Testis (tissue), 2 donors: Measurements from ENCODE around the gene ORC1.

Experiments
- POLR2A ChIP-seq: fragments of 450-650 bp; IDR thresholded peaks from one replicate; pipeline ENCODE4 v1.6.1; 2017; ENCODE audit warnings: antibody characterized with exemption, mild to moderate bottlenecking, moderate library complexity
- TF ChIP-seq, protein P1 (sequence below), 3 experiments: fragments of 450-650 bp in 2 of 3; fragments of 200-600 bp in 1 of 3; sonication (generic) in 1 of 3; IDR thresholded peaks; one replicate each; pipeline ENCODE4 v1.5.1; 2016 to 2019; ENCODE audit warnings: antibody characterized with exemption in 3 of 3, mild to moderate bottlenecking in 2 of 3, moderate library complexity in 1 of 3

GRCh38 chr1:52365071-52365745 is 39.0 kb downstream of the ORC1 start:
- TF ChIP-seq, protein P1, sequence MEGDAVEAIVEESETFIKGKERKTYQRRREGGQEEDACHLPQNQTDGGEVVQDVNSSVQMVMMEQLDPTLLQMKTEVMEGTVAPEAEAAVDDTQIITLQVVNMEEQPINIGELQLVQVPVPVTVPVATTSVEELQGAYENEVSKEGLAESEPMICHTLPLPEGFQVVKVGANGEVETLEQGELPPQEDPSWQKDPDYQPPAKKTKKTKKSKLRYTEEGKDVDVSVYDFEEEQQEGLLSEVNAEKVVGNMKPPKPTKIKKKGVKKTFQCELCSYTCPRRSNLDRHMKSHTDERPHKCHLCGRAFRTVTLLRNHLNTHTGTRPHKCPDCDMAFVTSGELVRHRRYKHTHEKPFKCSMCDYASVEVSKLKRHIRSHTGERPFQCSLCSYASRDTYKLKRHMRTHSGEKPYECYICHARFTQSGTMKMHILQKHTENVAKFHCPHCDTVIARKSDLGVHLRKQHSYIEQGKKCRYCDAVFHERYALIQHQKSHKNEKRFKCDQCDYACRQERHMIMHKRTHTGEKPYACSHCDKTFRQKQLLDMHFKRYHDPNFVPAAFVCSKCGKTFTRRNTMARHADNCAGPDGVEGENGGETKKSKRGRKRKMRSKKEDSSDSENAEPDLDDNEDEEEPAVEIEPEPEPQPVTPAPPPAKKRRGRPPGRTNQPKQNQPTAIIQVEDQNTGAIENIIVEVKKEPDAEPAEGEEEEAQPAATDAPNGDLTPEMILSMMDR (IDR thresholded peaks at IDR 0.05), result no peak
- TF ChIP-seq POLR2A, result no peak
